HepG2 (cell line): ENCODE results near the gene EEF1A1. TPM values are rescaled to one million over a fixed set of nuclear protein-coding genes. Genes with fewer than 3 reads are reported as not detected.

Source experiments
- ARID2 ChIP-seq: sonication (generic); formaldehyde crosslinking; IDR thresholded peaks from 2 replicates; pipeline ENCODE4 v1.8.1; 2022; ENCODE audit warnings: mild to moderate bottlenecking, missing genetic modification reagents, borderline replicate concordance
- CAMTA2 ChIP-seq: sonication (generic); formaldehyde crosslinking; IDR thresholded peaks from 2 replicates; pipeline ENCODE4 v1.4.0; 2020; ENCODE audit warnings: mild to moderate bottlenecking, missing genetic modification reagents, borderline replicate concordance
- HOXA3 ChIP-seq: sonication (generic); formaldehyde crosslinking; IDR thresholded peaks from 2 replicates; pipeline ENCODE4 v1.5.0; 2020; ENCODE audit warnings: missing genetic modification reagents
- ISX ChIP-seq: sonication (generic); formaldehyde crosslinking; conservative IDR thresholded peaks from 2 replicates; pipeline ENCODE4 v1.5.0; 2020; ENCODE audit warnings: missing genetic modification reagents
- MTF1 ChIP-seq: sonication (generic); formaldehyde crosslinking; IDR thresholded peaks from 2 replicates; pipeline ENCODE4 v1.5.0; 2020; ENCODE audit warnings: missing genetic modification reagents
- POLR2A ChIP-seq, 2 experiments: IDR thresholded peaks; 2 replicates each; pipeline ENCODE4 v1.6.1; 2011; ENCODE audit warnings: low read depth in 2 of 2, low read length in 2 of 2, mild to moderate bottlenecking in 1 of 2, moderate library complexity in 1 of 2; ENCODE audit not compliant: insufficient read depth in 1 of 2
- SP140L ChIP-seq: sonication (generic); formaldehyde crosslinking; IDR thresholded peaks from 2 replicates; pipeline ENCODE4 v1.4.0; 2020; ENCODE audit warnings: missing genetic modification reagents, borderline replicate concordance
- TBX3 ChIP-seq: fragments of 450-650 bp; IDR thresholded peaks from 2 replicates; pipeline ENCODE4 v1.6.1; 2017; ENCODE audit warnings: antibody characterized with exemption, mild to moderate bottlenecking, inconsistent platforms, borderline replicate concordance
- ZBTB1 ChIP-seq: sonication (generic); formaldehyde crosslinking; IDR thresholded peaks from 2 replicates; pipeline ENCODE4 v1.4.0; 2020; ENCODE audit warnings: missing genetic modification reagents, borderline replicate concordance
- ZNF607 ChIP-seq: sonication (generic); formaldehyde crosslinking; IDR thresholded peaks from 2 replicates; pipeline ENCODE4 v1.5.1; 2020; ENCODE audit warnings: missing genetic modification reagents, mild to moderate bottlenecking, borderline replicate concordance
- ZNF660 ChIP-seq: sonication (generic); formaldehyde crosslinking; IDR thresholded peaks from 2 replicates; pipeline ENCODE4 v1.5.1; 2020; ENCODE audit warnings: mild to moderate bottlenecking, low read depth, missing genetic modification reagents, borderline replicate concordance
- ZNF776 ChIP-seq: sonication (generic); formaldehyde crosslinking; IDR thresholded peaks from 2 replicates; pipeline ENCODE4 v1.4.0; 2020; ENCODE audit warnings: mild to moderate bottlenecking, missing genetic modification reagents
- ZSCAN29 ChIP-seq: sonication (generic); formaldehyde crosslinking; conservative IDR thresholded peaks from 2 replicates; pipeline ENCODE4 v1.4.0; 2020; ENCODE audit warnings: mild to moderate bottlenecking, missing genetic modification reagents
- polyA plus RNA-seq, 8 experiments: library from polyadenylated mRNA; depleted of rRNA in 3 of 8; stranded (reverse) in 7 of 8; unstranded in 1 of 8; fragments of >200 nt; fragmentation: Illumina TruSeq in 4 of 8; extraction: Trizol in 4 of 8; gene quantifications; 2 replicates each; pipeline versions ENCODE4 v1.2.1 to v1.2.3, GENCODE V29; 2011 to 2016; ENCODE audit warnings: low read depth in 4 of 8, missing spikeins in 1 of 8, mixed read lengths in 1 of 8; ENCODE audit not compliant: insufficient read depth in 1 of 8
- total RNA-seq, 5 experiments: library from RNA; depleted of rRNA; stranded (reverse); fragments of >200 nt; fragmentation: Illumina TruSeq; extraction: Trizol; gene quantifications; 2 replicates each; pipeline ENCODE4 v1.2.3, GENCODE V29; 2016; ENCODE audit warnings: low read depth in 1 of 5
- TF ChIP-seq, protein P1 (sequence below): sonication (generic); formaldehyde crosslinking; IDR thresholded peaks from 2 replicates; pipeline ENCODE4 v1.4.0; 2020; ENCODE audit warnings: missing genetic modification reagents, borderline replicate concordance
- TF ChIP-seq, protein P2 (sequence below): IDR thresholded peaks from 2 replicates; pipeline ENCODE4 v1.6.1; 2016
- TF ChIP-seq, protein P3 (sequence below): IDR thresholded peaks from 2 replicates; pipeline ENCODE4 v1.6.1; 2016; ENCODE audit warnings: mild to moderate bottlenecking, missing biosample characterization, missing genetic modification reagents
- TF ChIP-seq, protein P4 (sequence below): sonication (generic); formaldehyde crosslinking; IDR thresholded peaks from 2 replicates; pipeline ENCODE4 v1.4.0; 2020; ENCODE audit warnings: missing genetic modification reagents, borderline replicate concordance
- TF ChIP-seq, protein P5 (sequence below): sonication (generic); formaldehyde crosslinking; IDR thresholded peaks from 2 replicates; pipeline ENCODE4 v1.8.0; 2022; ENCODE audit warnings: mild to moderate bottlenecking, missing genetic modification reagents, moderate library complexity
- TF ChIP-seq, protein P6 (sequence below): sonication (generic); formaldehyde crosslinking; IDR thresholded peaks from 2 replicates; pipeline ENCODE4 v1.4.0; 2020; ENCODE audit warnings: missing genetic modification reagents

Gene EEF1A1
- total and polyA plus RNA-seq, 2 of the 13 experiments (the other 11 are each of a cell fraction or from before 2014, with no cell fraction given) = 13,726 to 17,172 TPM

DNA sequence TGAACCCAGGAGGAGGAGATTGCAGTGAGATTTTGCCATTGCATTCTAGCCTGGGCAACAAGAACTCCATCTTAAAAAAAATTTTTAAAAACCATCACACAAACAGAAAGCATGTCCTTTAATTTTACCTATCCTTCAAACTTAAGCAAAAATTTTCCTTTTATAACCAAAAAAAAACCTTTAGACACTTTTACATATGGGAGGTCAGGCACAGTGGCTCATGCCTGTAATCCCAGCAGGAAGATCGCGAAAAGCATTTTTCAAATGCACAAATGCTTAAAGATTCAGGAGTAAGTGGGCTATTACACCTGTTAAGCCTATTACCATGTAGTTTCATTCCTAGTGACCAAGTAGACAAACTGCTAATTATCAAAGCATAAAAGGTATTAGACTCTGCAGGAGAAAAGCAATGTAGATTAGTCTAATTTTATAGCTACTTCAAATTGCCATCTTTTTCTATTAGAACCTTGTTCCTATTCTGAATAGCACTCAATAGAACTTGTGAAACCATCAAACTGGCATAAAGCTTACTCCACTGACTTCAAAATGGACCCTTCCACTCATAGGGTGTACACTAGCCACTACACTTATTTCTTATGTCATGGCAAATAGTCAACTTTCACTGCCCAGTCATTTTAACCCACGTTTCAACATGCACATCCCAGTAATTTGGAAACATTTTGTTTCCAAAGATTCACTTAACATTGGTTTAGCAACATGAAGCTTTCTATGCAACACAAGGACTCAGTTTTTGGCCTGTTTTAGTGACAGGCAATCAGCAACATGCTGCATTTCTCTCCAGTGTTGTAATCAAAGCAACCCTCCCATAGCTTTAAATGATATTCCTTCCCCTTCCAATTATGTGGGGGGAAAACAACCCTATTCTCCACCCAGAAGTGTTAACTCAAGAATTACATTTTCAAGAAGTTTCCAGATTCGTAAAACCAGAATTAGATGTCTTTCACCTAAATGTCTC lies 4.0 kb downstream of the EEF1A1 start (continued):
- TF ChIP-seq, protein P1, sequence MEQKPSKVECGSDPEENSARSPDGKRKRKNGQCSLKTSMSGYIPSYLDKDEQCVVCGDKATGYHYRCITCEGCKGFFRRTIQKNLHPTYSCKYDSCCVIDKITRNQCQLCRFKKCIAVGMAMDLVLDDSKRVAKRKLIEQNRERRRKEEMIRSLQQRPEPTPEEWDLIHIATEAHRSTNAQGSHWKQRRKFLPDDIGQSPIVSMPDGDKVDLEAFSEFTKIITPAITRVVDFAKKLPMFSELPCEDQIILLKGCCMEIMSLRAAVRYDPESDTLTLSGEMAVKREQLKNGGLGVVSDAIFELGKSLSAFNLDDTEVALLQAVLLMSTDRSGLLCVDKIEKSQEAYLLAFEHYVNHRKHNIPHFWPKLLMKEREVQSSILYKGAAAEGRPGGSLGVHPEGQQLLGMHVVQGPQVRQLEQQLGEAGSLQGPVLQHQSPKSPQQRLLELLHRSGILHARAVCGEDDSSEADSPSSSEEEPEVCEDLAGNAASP (CRISPR knock-in tag) = no peak
- TF ChIP-seq CAMTA2 (CRISPR knock-in tag) (no peak), SP140L (CRISPR knock-in tag) (no peak), ZNF660 (CRISPR knock-in tag) (no peak), TBX3 (no peak), POLR2A (IDR thresholded peaks at IDR 0.05; ENCODE audit: insufficient read depth in 1 of 2, low read depth in 2 of 2, low read length in 2 of 2) (peak; percentile 65 to 86; a peak in 3 of 4 replicates), ARID2 (CRISPR knock-in tag) (no peak; the same call in 1 of the 2 replicates), MTF1 (CRISPR knock-in tag) (no peak), ZNF607 (CRISPR knock-in tag) (no peak), ISX (no peak), HOXA3 (CRISPR knock-in tag) (no peak), ZNF776 (no peak), ZBTB1 (CRISPR knock-in tag) (no peak), ZSCAN29 (no peak)
- TF ChIP-seq, protein P2, sequence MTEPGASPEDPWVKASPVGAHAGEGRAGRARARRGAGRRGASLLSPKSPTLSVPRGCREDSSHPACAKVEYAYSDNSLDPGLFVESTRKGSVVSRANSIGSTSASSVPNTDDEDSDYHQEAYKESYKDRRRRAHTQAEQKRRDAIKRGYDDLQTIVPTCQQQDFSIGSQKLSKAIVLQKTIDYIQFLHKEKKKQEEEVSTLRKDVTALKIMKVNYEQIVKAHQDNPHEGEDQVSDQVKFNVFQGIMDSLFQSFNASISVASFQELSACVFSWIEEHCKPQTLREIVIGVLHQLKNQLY = no peak
- TF ChIP-seq, protein P3, sequence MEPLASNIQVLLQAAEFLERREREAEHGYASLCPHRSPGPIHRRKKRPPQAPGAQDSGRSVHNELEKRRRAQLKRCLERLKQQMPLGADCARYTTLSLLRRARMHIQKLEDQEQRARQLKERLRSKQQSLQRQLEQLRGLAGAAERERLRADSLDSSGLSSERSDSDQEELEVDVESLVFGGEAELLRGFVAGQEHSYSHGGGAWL (CRISPR knock-in tag) = no peak
- TF ChIP-seq, protein P4, sequence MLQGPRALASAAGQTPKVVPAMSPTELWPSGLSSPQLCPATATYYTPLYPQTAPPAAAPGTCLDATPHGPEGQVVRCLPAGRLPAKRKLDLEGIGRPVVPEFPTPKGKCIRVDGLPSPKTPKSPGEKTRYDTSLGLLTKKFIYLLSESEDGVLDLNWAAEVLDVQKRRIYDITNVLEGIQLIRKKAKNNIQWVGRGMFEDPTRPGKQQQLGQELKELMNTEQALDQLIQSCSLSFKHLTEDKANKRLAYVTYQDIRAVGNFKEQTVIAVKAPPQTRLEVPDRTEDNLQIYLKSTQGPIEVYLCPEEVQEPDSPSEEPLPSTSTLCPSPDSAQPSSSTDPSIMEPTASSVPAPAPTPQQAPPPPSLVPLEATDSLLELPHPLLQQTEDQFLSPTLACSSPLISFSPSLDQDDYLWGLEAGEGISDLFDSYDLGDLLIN (CRISPR knock-in tag) = no peak
- TF ChIP-seq, protein P5, sequence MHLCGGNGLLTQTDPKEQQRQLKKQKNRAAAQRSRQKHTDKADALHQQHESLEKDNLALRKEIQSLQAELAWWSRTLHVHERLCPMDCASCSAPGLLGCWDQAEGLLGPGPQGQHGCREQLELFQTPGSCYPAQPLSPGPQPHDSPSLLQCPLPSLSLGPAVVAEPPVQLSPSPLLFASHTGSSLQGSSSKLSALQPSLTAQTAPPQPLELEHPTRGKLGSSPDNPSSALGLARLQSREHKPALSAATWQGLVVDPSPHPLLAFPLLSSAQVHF (CRISPR knock-in tag) = no peak
- TF ChIP-seq, protein P6, sequence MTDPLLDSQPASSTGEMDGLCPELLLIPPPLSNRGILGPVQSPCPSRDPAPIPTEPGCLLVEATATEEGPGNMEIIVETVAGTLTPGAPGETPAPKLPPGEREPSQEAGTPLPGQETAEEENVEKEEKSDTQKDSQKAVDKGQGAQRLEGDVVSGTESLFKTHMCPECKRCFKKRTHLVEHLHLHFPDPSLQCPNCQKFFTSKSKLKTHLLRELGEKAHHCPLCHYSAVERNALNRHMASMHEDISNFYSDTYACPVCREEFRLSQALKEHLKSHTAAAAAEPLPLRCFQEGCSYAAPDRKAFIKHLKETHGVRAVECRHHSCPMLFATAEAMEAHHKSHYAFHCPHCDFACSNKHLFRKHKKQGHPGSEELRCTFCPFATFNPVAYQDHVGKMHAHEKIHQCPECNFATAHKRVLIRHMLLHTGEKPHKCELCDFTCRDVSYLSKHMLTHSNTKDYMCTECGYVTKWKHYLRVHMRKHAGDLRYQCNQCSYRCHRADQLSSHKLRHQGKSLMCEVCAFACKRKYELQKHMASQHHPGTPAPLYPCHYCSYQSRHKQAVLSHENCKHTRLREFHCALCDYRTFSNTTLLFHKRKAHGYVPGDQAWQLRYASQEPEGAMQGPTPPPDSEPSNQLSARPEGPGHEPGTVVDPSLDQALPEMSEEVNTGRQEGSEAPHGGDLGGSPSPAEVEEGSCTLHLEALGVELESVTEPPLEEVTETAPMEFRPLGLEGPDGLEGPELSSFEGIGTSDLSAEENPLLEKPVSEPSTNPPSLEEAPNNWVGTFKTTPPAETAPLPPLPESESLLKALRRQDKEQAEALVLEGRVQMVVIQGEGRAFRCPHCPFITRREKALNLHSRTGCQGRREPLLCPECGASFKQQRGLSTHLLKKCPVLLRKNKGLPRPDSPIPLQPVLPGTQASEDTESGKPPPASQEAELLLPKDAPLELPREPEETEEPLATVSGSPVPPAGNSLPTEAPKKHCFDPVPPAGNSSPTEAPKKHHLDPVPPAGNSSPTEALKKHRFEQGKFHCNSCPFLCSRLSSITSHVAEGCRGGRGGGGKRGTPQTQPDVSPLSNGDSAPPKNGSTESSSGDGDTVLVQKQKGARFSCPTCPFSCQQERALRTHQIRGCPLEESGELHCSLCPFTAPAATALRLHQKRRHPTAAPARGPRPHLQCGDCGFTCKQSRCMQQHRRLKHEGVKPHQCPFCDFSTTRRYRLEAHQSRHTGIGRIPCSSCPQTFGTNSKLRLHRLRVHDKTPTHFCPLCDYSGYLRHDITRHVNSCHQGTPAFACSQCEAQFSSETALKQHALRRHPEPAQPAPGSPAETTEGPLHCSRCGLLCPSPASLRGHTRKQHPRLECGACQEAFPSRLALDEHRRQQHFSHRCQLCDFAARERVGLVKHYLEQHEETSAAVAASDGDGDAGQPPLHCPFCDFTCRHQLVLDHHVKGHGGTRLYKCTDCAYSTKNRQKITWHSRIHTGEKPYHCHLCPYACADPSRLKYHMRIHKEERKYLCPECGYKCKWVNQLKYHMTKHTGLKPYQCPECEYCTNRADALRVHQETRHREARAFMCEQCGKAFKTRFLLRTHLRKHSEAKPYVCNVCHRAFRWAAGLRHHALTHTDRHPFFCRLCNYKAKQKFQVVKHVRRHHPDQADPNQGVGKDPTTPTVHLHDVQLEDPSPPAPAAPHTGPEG (CRISPR knock-in tag) = no peak
